HepG2 (cell line): ENCODE results near the gene RAB5B. TPM values are rescaled to one million over a fixed set of nuclear protein-coding genes. Genes with fewer than 3 reads are reported as not detected.
A peak's percentile ranks its signal among the peaks of the same experiment; 100 is the strongest.

Source experiments
- ATAC-seq: fragments of 200-7000 bp; cut with Tn5 transposase; 3 replicates; pipeline ENCODE4 v1.9.1; 2020; ENCODE audit warnings: mild to moderate bottlenecking, moderate library complexity
- BruUV-seq: library from RNA; stranded (reverse); fragments of 400-500 nt; replicated peaks from 2 replicates; lab custom pipeline; 2021; lab: Mats Ljungman, UMichigan
- CTCF ChIA-PET: fragments of 300-600 bp; formaldehyde crosslinking; extraction: SDS; loops from one replicate; lab custom pipeline; 2021; ENCODE audit warnings: low total read pairs, inconsistent platforms, low intra/inter-chr PET ratio; lab: Yijun Ruan, JAX
- POLR2A ChIA-PET: fragments of 350-600 bp; sonication (Branson Sonifier 250); formaldehyde crosslinking; loops from one replicate; lab custom pipeline; 2020; ENCODE audit warnings: antibody characterized with exemption, inconsistent platforms; lab: Yijun Ruan, JAX
- DNase-seq: peaks from one replicate; pipeline ENCODE4 v3.0.0-alpha.2; 2015; ENCODE audit warnings: low spot score
- FAIRE-seq: peaks from 3 replicates; lab custom pipeline; 2011; peaks lifted over from hg19 to GRCh38; lab: Jason Lieb, UNC
- H2AFZ ChIP-seq: one replicate; pipeline ENCODE4 v1.6.1; 2011; ENCODE audit warnings: low read length, inconsistent platforms
- H3K27ac ChIP-seq: fragments of 300-600 bp; 3 replicates; pipeline ENCODE4 v1.8.0; 2011; ENCODE audit warnings: mixed run types, mild to moderate bottlenecking, mixed read lengths, low read length, inconsistent platforms; ENCODE audit not compliant: insufficient read depth; ENCODE audit errors: extremely low read length
- H3K27me3 ChIP-seq, 2 experiments: fragments of 200-600 bp in 1 of 2; 2 replicates in 1 of 2; 3 replicates in 1 of 2; pipeline versions ENCODE4 v1.6.0 to v1.8.0; 2011; ENCODE audit warnings: low read length in 2 of 2, mild to moderate bottlenecking in 2 of 2, moderate library complexity in 2 of 2, inconsistent platforms in 1 of 2; ENCODE audit not compliant: insufficient read depth in 2 of 2, control insufficient read depth in 1 of 2
- H3K36me3 ChIP-seq, 2 experiments: fragments of 200-600 bp in 1 of 2; replicated peaks in 1 of 2; 2 replicates in 1 of 2; 3 replicates in 1 of 2; pipeline versions ENCODE4 v1.5.1 to v1.8.0; 2011; ENCODE audit warnings: low read length in 2 of 2, inconsistent platforms in 1 of 2; ENCODE audit not compliant: insufficient read depth in 2 of 2, control insufficient read depth in 1 of 2
- H3K4me1 ChIP-seq: 2 replicates; pipeline ENCODE4 v1.5.1; 2012; ENCODE audit warnings: low read length, inconsistent platforms; ENCODE audit not compliant: insufficient read depth
- H3K4me2 ChIP-seq: 2 replicates; pipeline ENCODE4 v1.6.0; 2011; ENCODE audit warnings: low read depth, low read length, inconsistent platforms
- H3K4me3 ChIP-seq, 3 experiments: fragments of 200-600 bp in 1 of 3; sonication (generic), shearing (Covaris generic) in 1 of 3; replicated peaks in 1 of 3; 2 replicates each; pipeline ENCODE4 v1.5.1; 2011 to 2016; ENCODE audit warnings: low read length in 3 of 3, inconsistent platforms in 2 of 3, low read depth in 2 of 3, mild to moderate bottlenecking in 2 of 3, control low read depth in 1 of 3, mixed read lengths in 1 of 3; ENCODE audit not compliant: insufficient read depth in 1 of 3
- H3K79me2 ChIP-seq: one replicate; pipeline ENCODE4 v1.6.1; 2011; ENCODE audit warnings: low read length, inconsistent platforms; ENCODE audit not compliant: insufficient read depth
- H3K9ac ChIP-seq: 2 replicates; pipeline ENCODE4 v1.6.0; 2011; ENCODE audit warnings: mild to moderate bottlenecking, low read depth, low read length, inconsistent platforms; ENCODE audit not compliant: insufficient read depth
- H3K9me3 ChIP-seq: 2 replicates; pipeline ENCODE4 v1.5.1; 2012; ENCODE audit warnings: mild to moderate bottlenecking, low read length
- H4K20me1 ChIP-seq: 2 replicates; pipeline ENCODE4 v1.6.0; 2011; ENCODE audit warnings: inconsistent platforms, mild to moderate bottlenecking, low read length, moderate library complexity; ENCODE audit not compliant: insufficient read depth
- ATF4 ChIP-seq, 2 experiments: fragments of 450-650 bp in 1 of 2; sonication (generic) in 1 of 2; formaldehyde crosslinking; IDR thresholded peaks; 2 replicates each; pipeline versions ENCODE4 v1.5.0 to v1.8.0; 2020 to 2022; ENCODE audit warnings: mild to moderate bottlenecking in 1 of 2, missing genetic modification reagents in 1 of 2
- ATF7 ChIP-seq, 2 experiments: fragments of 450-650 bp in 1 of 2; sonication (generic) in 1 of 2; formaldehyde crosslinking in 1 of 2; IDR thresholded peaks; 2 replicates each; pipeline versions ENCODE4 v1.4.0 to v1.6.1; 2016 to 2020; ENCODE audit warnings: antibody characterized with exemption in 1 of 2, mild to moderate bottlenecking in 1 of 2, missing genetic modification reagents in 1 of 2
- CEBPB ChIP-seq: IDR thresholded peaks from 2 replicates; pipeline ENCODE4 v1.6.1; 2011; ENCODE audit warnings: low read depth, low read length, improper control_type of control experiment, borderline replicate concordance
- CEBPG ChIP-seq: IDR thresholded peaks from 2 replicates; pipeline ENCODE4 v1.6.1; 2016
- ZNF30 ChIP-seq: sonication (generic); formaldehyde crosslinking; IDR thresholded peaks from 2 replicates; pipeline ENCODE4 v1.5.0; 2020; ENCODE audit warnings: mild to moderate bottlenecking, missing genetic modification reagents
- WGBS: methylation state at CpG from one replicate; pipeline ENCODE4 v1.1.6; 2017; ENCODE audit warnings: low lambda C conversion rate; 5-methylcytosine and 5-hydroxymethylcytosine counted together
- in situ Hi-C: cut with HindIII; loops from 2 replicates; pipeline ENCODE4 v1.10.0; 2017; ENCODE audit warnings: low pct_unique_long_range_greater_than_20kb; ENCODE audit not compliant: extremely low pct_ligation_motif_present
- intact Hi-C: fragments of 100-400 bp; cut with micrococcal nuclease; formaldehyde crosslinking; loops from one replicate; pipeline ENCODE4 v1.10.0; 2022; ENCODE audit not compliant: unreplicated experiment
- polyA plus RNA-seq, 8 experiments: library from polyadenylated mRNA; depleted of rRNA in 3 of 8; stranded (reverse) in 7 of 8; unstranded in 1 of 8; fragments of >200 nt; fragmentation: Illumina TruSeq in 4 of 8; extraction: Trizol in 4 of 8; gene quantifications; 2 replicates each; pipeline versions ENCODE4 v1.2.1 to v1.2.3, GENCODE V29; 2011 to 2016; ENCODE audit warnings: low read depth in 4 of 8, missing spikeins in 1 of 8, mixed read lengths in 1 of 8; ENCODE audit not compliant: insufficient read depth in 1 of 8
- total RNA-seq, 5 experiments: library from RNA; depleted of rRNA; stranded (reverse); fragments of >200 nt; fragmentation: Illumina TruSeq; extraction: Trizol; gene quantifications; 2 replicates each; pipeline ENCODE4 v1.2.3, GENCODE V29; 2016; ENCODE audit warnings: low read depth in 1 of 5

Gene RAB5B
- total and polyA plus RNA-seq, 2 of the 13 experiments (the other 11 are each of a cell fraction or from before 2014, with no cell fraction given), result 26.0 to 68.3 TPM

GRCh38 chr12:55925371-55925770 lies 48.5 kb upstream of the RAB5B start:
- in situ Hi-C loops, result loop anchor here (5.0 kb wide), 1 partner anchor 93 kb away; no protein-coding TSS in a partner anchor

More at GRCh38 chr12:55925371-55925770, 48.5 kb upstream of the RAB5B start:
- no peaks in the 10 kb centered on the region for H3K9me3 ChIP-seq
- peaks cover 57% of the 10 kb centered on the region for H3K4me1 ChIP-seq
- no peak overlapping the region for H3K27ac ChIP-seq
- peak overlapping the region; percentile 67 for H3K4me2 ChIP-seq
- ChIA-PET POLR2A (interaction anchor here (0.7 to 10.5 kb wide), 3 partner anchors 49 to 108 kb away, joined by 3 to 108 read pairs (median 37); partner anchors contain the start of genes DNAJC14, ORMDL2, RAB5B and SARNP), CTCF (no interaction called here)
- FAIRE-seq, result no peak
- DNase-seq, result no peak
- intact Hi-C loops, result no loop called here
- peaks cover 0 to 5% of the 10 kb centered on the region in 2 experiments; a peak in 3 of 5 replicates for H3K36me3 ChIP-seq
- no peak for ATAC-seq
- peaks cover 15% of the 10 kb centered on the region for H4K20me1 ChIP-seq
- H2AFZ ChIP-seq, result no peak overlapping the region
- H3K4me3 ChIP-seq, result peak overlapping the region in 1 of 3 experiments; percentile 90; a peak in 1 of 6 replicates
- TF ChIP-seq CEBPG (CRISPR knock-in tag) (0 out of 2 replicates have a peak, but pooled peaks have one; percentile 33), CEBPB (peak; percentile 74; the same call in 1 of the 2 replicates), ATF7 (IDR thresholded peaks at IDR 0.05) (peak; percentile 79), ATF7 (CRISPR knock-in tag; IDR thresholded peaks at IDR 0.05) (no peak), ATF4 (CRISPR knock-in tag; IDR thresholded peaks at IDR 0.05) (0 out of 4 replicates have a peak, but pooled peaks of 1 of the 2 experiments have one; percentile 26), ZNF30 (CRISPR knock-in tag) (no peak)
- peak overlapping the region; percentile 96; the same call in 1 of the 2 replicates for H3K9ac ChIP-seq
- peaks cover 69% of the 10 kb centered on the region for H3K79me2 ChIP-seq
- BruUV-seq, result no TSS peak
- WGBS, result 93% methylated on average over 4 of the region's 4 CpGs
- H3K27me3 ChIP-seq, result no peaks in the 10 kb centered on the region; a peak in 1 of 5 replicates
